ENCODE data around the gene INSYN2A.

The INSYN2A gene

GRCh38 chr10:127195041-127195506 is 1.3 kb downstream of the INSYN2A start:
- DNase-seq: no peak

GRCh38 chr10:127194599-127194998 is 1.8 kb downstream of the INSYN2A start:
- no peak for DNase-seq

- no peak for DNase-seq
These were observed 2.3 kb downstream of the INSYN2A start for GRCh38 chr10:127194111-127194510.

GRCh38 chr10:127193125-127193524 is 3.3 kb downstream of the INSYN2A start:
- DNase-seq: no peak

GRCh38 chr10:127190427-127190826 is 6.0 kb downstream of the INSYN2A start:
- DNase-seq: no peak

GRCh38 chr10:127189226-127189625 is 7.2 kb downstream of the INSYN2A start:
- DNase-seq: no peak

- DNase-seq: no peak
These were observed 9.6 kb downstream of the INSYN2A start for GRCh38 chr10:127186813-127187212.

- DNase-seq: no peak
These were observed 11.8 kb downstream of the INSYN2A start for GRCh38 chr10:127184582-127184981.

GRCh38 chr10:127182161-127182560 is 14.2 kb downstream of the INSYN2A start:
- DNase-seq: no peak

GRCh38 chr10:127179612-127180250 is 16.7 kb downstream of the INSYN2A start:
- no peak for DNase-seq

- DNase-seq: no peak
These were observed 19.7 kb downstream of the INSYN2A start for GRCh38 chr10:127176649-127177048.

GRCh38 chr10:127175357-127176110 is 20.9 kb downstream of the INSYN2A start:
- no peak for DNase-seq

GRCh38 chr10:127174866-127175265 is 21.5 kb downstream of the INSYN2A start:
- DNase-seq: no peak

- no peak for DNase-seq
These were observed 28.1 kb downstream of the INSYN2A start for GRCh38 chr10:127168261-127168660.

GRCh38 chr10:127162841-127163240 is 33.5 kb downstream of the INSYN2A start:
- DNase-seq: no peak

- no peak for DNase-seq
These were observed 34.9 kb downstream of the INSYN2A start for GRCh38 chr10:127161482-127161881.

- DNase-seq: no peak
These were observed 36.6 kb downstream of the INSYN2A start for GRCh38 chr10:127159648-127160245.

- DNase-seq: no peak
These were observed 37.7 kb downstream of the INSYN2A start for GRCh38 chr10:127158662-127159061.

GRCh38 chr10:127157506-127158200 is 38.7 kb downstream of the INSYN2A start:
- no peak for DNase-seq

GRCh38 chr10:127157089-127157488 is 39.3 kb downstream of the INSYN2A start:
- DNase-seq: no peak

GRCh38 chr10:127154831-127155620 is 41.4 kb downstream of the INSYN2A start:
- DNase-seq: no peak

- DNase-seq: no peak
These were observed 43.2 kb downstream of the INSYN2A start for GRCh38 chr10:127153181-127153580.

Data from inflammatory macrophage (primary cell).